Measurements from ENCODE around the gene PDE11A. TPM values are rescaled to one million over a fixed set of nuclear protein-coding genes. Genes with fewer than 3 reads are reported as not detected.

The PDE11A gene
- total and polyA plus RNA-seq, 2 experiments from 2014 or later: 0.08 to 0.73 TPM

DNA sequence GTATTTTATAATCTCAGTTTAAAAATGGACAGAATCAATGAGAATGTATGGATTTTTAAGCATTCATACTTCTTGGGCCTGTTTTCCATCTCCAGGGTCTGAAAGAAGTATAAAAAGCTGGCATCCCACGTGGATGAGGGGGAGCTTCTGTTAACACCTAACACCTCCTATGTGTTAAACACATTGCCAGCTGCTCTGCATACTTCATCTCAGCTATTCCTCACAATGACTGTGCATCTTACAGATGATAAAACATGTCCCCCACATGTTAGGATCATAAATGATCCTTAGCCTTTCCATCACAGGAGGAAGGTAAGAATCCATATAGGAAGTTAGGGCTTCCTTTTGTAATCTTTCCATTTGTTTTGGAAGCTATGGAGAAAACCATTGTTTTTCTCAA lies 440.9 kb downstream of the PDE11A start (continued):
- TF ChIP-seq POLR2AphosphoS5 (IDR thresholded peaks at IDR 0.05; ENCODE audit: low read depth) (no peak), EZH2 (IDR thresholded peaks at IDR 0.05; ENCODE audit: low read depth, unreplicated experiment) (no peak)

DNA sequence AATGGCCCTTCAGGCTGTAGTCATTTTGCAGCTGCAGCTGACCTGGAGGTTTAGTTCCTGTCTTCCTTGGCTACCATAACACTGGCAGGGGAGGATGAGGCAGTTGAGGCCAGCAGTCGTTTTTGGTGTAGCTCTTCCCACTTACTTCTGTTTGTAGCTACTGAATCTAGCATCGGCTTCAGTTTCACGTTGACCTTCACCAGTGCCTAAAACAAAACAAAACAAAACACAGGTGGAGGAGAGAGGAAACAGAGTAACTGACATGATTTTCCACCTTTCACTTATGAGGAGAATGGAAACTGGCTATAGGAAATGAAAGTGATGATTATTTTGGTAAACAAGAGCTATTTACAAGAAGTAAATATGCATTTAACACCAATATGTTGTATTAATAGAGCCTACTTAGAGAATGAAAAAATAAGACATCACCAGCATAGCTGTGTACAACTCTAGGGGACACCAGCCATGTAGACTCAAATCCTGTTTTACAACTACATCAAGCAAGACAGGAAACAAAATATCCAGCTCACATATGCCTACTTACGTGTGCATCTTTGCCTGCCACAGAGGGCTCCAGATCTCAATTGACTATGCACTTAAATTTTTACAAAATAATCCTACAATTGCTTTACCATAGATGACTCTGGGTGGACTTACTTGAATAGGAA lies 443.1 kb downstream of the PDE11A start:
- no peak for DNase-seq (ENCODE audit: low spot score)
- Mint-ChIP-seq H3K4me3 (no peak overlapping the region), H3K36me3 (ENCODE audit: low read depth) (no peaks in the 10 kb centered on the region), H3K27me3 (ENCODE audit: insufficient read depth, low read depth, poor library complexity) (no peaks in the 10 kb centered on the region), H3K9me3 (no peaks in the 10 kb centered on the region), H3K4me1 (peaks cover 20% of the 10 kb centered on the region), H3K27ac (no peak overlapping the region)
- Histone ChIP-seq H3F3A (replicated peaks; ENCODE audit: low read depth) (no peaks in the 10 kb centered on the region), H3K4me2 (no peak overlapping the region), H3K27ac (ENCODE audit: low read depth) (no peak overlapping the region), H3K4me1 (ENCODE audit: insufficient read depth) (peaks cover 22% of the 10 kb centered on the region), H3K36me3 (ENCODE audit: insufficient read depth) (no peaks in the 10 kb centered on the region), H3K79me2 (replicated peaks; ENCODE audit: insufficient read depth) (no peaks in the 10 kb centered on the region), H3K27me3 (ENCODE audit: insufficient read depth) (no peaks in the 10 kb centered on the region), H2AFZ (peak overlapping the region; percentile 77), H4K20me1 (replicated peaks; ENCODE audit: insufficient read depth) (no peaks in the 10 kb centered on the region), H3K4me3 (no peak overlapping the region), H3K9me2 (ENCODE audit: insufficient read depth) (peaks cover 3% of the 10 kb centered on the region; the same call in 1 of the 2 replicates)
- TF ChIP-seq, protein P1, sequence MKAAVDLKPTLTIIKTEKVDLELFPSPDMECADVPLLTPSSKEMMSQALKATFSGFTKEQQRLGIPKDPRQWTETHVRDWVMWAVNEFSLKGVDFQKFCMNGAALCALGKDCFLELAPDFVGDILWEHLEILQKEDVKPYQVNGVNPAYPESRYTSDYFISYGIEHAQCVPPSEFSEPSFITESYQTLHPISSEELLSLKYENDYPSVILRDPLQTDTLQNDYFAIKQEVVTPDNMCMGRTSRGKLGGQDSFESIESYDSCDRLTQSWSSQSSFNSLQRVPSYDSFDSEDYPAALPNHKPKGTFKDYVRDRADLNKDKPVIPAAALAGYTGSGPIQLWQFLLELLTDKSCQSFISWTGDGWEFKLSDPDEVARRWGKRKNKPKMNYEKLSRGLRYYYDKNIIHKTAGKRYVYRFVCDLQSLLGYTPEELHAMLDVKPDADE (IDR thresholded peaks at IDR 0.05): no peak
- TF ChIP-seq, protein P2, sequence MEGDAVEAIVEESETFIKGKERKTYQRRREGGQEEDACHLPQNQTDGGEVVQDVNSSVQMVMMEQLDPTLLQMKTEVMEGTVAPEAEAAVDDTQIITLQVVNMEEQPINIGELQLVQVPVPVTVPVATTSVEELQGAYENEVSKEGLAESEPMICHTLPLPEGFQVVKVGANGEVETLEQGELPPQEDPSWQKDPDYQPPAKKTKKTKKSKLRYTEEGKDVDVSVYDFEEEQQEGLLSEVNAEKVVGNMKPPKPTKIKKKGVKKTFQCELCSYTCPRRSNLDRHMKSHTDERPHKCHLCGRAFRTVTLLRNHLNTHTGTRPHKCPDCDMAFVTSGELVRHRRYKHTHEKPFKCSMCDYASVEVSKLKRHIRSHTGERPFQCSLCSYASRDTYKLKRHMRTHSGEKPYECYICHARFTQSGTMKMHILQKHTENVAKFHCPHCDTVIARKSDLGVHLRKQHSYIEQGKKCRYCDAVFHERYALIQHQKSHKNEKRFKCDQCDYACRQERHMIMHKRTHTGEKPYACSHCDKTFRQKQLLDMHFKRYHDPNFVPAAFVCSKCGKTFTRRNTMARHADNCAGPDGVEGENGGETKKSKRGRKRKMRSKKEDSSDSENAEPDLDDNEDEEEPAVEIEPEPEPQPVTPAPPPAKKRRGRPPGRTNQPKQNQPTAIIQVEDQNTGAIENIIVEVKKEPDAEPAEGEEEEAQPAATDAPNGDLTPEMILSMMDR (conservative IDR thresholded peaks at IDR 0.05; ENCODE audit: low read depth in 2 of 2): no peak
- no peak for TF ChIP-seq STAT1 (IDR thresholded peaks at IDR 0.05; ENCODE audit: unreplicated experiment)
- ATAC-seq: no peak

DNA sequence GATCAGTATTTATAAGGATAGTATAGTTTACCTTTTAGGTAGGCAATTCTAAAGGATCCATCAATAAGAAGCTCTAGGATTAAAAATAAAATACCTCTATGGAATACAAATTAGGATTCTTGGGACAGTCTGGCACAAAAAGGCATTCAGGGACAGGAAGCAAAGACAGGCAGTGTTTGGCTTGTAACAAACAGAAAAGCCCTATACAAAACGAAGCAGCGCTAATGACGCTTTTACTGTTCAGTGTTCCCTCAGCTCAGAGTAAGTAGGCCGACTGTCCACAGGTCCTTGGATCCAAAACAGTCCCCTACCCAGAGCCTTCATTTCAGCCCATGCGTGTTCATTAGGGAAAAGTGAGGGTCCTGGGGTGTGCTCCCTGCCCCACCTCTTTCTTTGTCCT lies 443.7 kb downstream of the PDE11A start:
- Histone ChIP-seq H3K27me3 (ENCODE audit: insufficient read depth) (no peaks in the 10 kb centered on the region), H3F3A (replicated peaks; ENCODE audit: low read depth) (no peaks in the 10 kb centered on the region), H3K4me3 (no peak overlapping the region), H4K20me1 (replicated peaks; ENCODE audit: insufficient read depth) (no peaks in the 10 kb centered on the region), H3K79me2 (replicated peaks; ENCODE audit: insufficient read depth) (no peaks in the 10 kb centered on the region), H3K4me2 (no peak overlapping the region), H2AFZ (peak overlapping the region; percentile 77), H3K4me1 (ENCODE audit: insufficient read depth) (peaks cover 20% of the 10 kb centered on the region), H3K27ac (ENCODE audit: low read depth) (no peak overlapping the region), H3K9me2 (ENCODE audit: insufficient read depth) (peaks cover 3% of the 10 kb centered on the region; the same call in 1 of the 2 replicates), H3K36me3 (ENCODE audit: insufficient read depth) (no peaks in the 10 kb centered on the region)
- Mint-ChIP-seq H3K4me1 (peaks cover 15% of the 10 kb centered on the region), H3K9me3 (no peaks in the 10 kb centered on the region), H3K27me3 (ENCODE audit: insufficient read depth, low read depth, poor library complexity) (no peaks in the 10 kb centered on the region), H3K36me3 (ENCODE audit: low read depth) (no peaks in the 10 kb centered on the region), H3K4me3 (no peak overlapping the region), H3K27ac (no peak overlapping the region)
- ATAC-seq (no peak), DNase-seq (ENCODE audit: low spot score) (no peak)
- TF ChIP-seq POLR2AphosphoS5 (IDR thresholded peaks at IDR 0.05; ENCODE audit: low read depth) (no peak), CREB1 (CRISPR knock-in tag; IDR thresholded peaks at IDR 0.05; ENCODE audit: low read depth) (no peak), ZNF114 (CRISPR knock-in tag; IDR thresholded peaks at IDR 0.05) (no peak), STAT1 (IDR thresholded peaks at IDR 0.05; ENCODE audit: unreplicated experiment) (no peak), EZH2phosphoT487 (IDR thresholded peaks at IDR 0.05; ENCODE audit: unreplicated experiment) (no peak), ZNF331 (CRISPR knock-in tag; IDR thresholded peaks at IDR 0.05; ENCODE audit: low read depth) (no peak)
- TF ChIP-seq, protein P2 (conservative IDR thresholded peaks at IDR 0.05; ENCODE audit: low read depth in 2 of 2): no peak
- TF ChIP-seq, protein P1 (IDR thresholded peaks at IDR 0.05): no peak
- TF ChIP-seq, protein P3, sequence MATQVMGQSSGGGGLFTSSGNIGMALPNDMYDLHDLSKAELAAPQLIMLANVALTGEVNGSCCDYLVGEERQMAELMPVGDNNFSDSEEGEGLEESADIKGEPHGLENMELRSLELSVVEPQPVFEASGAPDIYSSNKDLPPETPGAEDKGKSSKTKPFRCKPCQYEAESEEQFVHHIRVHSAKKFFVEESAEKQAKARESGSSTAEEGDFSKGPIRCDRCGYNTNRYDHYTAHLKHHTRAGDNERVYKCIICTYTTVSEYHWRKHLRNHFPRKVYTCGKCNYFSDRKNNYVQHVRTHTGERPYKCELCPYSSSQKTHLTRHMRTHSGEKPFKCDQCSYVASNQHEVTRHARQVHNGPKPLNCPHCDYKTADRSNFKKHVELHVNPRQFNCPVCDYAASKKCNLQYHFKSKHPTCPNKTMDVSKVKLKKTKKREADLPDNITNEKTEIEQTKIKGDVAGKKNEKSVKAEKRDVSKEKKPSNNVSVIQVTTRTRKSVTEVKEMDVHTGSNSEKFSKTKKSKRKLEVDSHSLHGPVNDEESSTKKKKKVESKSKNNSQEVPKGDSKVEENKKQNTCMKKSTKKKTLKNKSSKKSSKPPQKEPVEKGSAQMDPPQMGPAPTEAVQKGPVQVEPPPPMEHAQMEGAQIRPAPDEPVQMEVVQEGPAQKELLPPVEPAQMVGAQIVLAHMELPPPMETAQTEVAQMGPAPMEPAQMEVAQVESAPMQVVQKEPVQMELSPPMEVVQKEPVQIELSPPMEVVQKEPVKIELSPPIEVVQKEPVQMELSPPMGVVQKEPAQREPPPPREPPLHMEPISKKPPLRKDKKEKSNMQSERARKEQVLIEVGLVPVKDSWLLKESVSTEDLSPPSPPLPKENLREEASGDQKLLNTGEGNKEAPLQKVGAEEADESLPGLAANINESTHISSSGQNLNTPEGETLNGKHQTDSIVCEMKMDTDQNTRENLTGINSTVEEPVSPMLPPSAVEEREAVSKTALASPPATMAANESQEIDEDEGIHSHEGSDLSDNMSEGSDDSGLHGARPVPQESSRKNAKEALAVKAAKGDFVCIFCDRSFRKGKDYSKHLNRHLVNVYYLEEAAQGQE (IDR thresholded peaks at IDR 0.05; ENCODE audit: unreplicated experiment): no peak
